Daoy (cell line): ENCODE measurements around the gene FMN1. TPM values are rescaled to one million over a fixed set of nuclear protein-coding genes. Genes with fewer than 3 reads are reported as not detected.
A peak's percentile ranks its signal among the peaks of the same experiment; 100 is the strongest.
"Not testable (repeated sequence)": the region's sequence is repeated elsewhere in the genome, so short reads cannot be mapped to it uniquely, and the experiment has no call there.

Source experiments
- DNase-seq: peaks from one replicate; pipeline ENCODE4 v3.0.0-alpha.2; 2015; ENCODE audit warnings: low read depth
- total RNA-seq: library from RNA; depleted of rRNA; stranded (reverse); fragments of >200 nt; shearing (Covaris generic); gene quantifications from 2 replicates; pipeline ENCODE4 v1.2.3, GENCODE V29; 2014

FMN1 gene
- total RNA-seq, 1 experiment from 2014 or later, result 4.9 TPM

DNA sequence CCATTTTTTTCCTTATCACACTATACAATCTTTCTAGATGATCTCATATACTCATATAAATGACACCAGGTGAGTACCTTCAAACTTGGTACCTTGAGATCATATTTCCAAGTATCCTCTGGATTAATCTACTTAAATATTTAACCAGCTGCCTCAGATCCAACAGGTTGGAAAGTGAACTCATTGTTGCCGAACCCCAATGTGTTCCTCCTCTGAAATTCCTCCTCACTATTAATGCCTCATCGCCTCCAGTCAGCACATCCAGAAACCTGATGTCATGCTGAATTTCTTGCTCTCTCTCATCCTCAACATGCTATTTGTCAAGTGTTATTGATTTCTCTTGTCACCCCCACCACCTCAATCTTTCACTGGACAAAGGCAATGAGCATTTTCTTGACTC, 221.8 kb downstream of the FMN1 start:
- no peak for DNase-seq

DNA sequence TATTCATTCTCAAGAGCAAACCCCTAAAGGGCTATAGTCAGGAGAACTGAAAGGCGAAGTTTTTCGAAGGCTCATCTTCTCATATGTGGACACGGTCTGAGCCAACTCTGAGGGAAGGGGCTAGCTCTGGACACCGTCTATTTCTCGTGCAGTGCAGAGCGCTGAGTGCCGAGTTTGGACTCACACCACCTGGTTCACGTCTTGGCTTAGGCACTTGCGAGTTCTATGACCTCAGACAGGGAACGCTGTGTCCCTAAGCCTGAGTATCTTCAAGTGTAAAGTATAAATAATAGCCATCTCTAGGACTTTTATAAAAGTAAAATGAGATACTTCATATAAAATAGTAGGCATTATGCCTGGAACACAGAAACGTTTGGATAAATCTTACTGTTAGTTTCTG, 223.7 kb downstream of the FMN1 start:
- DNase-seq, result no peak

DNA sequence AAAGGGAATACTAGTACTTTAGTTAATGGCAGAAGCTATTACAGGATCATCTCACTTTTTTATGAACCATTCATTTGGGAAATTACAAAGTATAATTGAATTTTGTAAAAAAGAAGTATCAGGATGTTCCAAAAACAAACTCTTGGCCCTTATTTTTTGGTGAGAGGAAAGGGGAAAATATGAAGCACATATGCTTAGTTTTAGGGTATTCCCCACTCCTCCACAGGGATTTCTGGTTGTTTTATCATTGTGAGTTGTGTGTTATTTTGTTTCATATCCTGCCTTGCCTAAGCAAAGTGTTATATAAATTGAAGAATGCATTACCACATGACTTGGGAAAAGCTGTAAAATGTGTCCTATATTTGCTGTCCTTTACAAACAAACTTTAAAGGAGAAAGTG, 227.0 kb downstream of the FMN1 start:
- DNase-seq, result no peak

DNA sequence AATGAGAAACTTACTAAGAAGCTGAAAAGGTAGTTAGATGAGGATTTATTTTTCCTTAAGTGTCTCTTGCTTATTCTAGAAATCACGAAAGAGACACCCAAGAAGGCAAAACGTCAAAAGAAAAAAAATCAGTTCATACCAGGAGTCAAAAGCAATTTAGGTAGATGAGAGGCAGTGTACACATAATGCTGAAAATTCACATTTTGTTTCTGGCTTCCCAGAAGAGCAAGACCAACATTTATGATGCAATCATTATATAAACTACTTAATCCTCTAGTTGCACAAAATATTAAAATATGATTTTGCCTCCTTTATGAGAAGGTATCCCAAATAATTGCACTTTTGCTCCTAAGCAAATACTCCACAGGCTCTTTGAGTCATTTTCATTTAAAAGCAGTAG, 228.0 kb downstream of the FMN1 start:
- no peak for DNase-seq

DNA sequence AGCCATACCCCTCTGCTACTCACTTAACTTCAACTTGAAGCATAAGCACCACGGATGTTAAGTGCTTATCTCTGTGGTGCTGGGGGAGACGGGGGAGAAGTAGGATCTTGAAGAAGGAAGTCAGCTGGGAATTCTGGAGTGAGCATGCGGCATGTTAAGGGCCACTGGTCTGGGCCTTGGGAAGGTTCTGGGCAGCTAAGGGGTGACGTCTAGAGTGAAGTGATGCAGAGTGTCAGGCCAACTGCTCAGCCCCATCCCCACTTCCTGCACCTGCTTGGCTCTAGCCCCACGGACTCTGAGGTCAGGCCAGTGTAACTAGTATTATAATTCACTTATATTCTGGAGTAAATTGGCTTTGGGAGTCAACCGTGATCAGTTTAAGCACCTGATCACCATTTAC, 228.6 kb downstream of the FMN1 start:
- no peak for DNase-seq

DNA sequence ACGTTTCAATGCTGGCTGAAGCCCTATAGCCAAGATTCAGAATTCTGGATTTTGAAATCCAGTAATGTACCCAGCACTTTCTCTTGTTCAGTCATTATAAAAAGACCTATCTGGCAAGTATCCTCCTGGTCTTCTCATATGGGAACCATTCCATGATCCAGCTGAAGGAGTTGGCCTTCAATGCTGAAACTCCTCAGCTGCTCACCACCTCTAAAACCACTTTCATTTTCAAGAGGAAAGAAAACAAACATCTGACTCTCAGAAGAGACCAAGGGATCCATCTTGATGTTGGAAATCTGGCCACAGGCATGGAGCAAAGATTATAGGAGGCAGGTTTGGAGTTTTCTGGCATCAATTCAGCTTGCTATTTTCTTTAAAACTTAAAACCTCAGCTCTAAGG, 235.4 kb downstream of the FMN1 start:
- peak; percentile 48 for DNase-seq

DNA sequence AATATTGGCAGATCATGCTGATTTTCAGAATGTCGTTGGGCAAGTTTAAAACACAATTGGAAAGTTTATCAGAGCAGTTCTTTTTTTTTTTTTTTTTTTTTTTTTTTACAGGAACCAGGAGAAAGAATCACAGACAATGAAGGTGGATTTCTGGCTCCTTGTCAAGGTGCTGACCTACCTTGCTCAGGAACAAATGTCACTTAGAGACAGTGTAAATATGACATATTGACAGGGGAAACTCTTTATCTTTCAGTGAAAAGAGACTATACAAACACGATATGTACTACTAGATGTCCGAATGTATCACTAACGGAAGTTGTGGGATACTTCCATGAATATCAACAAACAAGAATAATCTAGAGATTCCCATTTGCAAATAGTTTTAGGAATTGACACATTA, 237.3 kb downstream of the FMN1 start:
- no peak for DNase-seq

DNA sequence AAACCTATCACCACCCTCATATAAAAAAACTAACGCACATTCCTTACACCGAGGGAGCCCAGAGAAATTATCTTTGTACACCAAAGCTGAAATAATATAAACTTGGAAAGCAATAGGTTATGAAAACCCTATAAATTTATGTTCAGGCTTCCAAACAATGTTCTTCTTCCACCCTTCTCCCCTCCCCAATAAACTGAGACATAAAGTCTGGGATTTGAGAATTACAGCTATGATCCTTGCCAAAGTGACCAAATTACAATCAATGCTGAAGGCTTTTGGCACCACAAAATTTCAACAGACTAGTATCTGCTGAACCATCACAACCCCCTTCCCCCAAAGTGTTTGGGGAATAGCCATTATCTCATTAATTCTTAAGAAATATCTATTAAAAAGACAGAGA, 237.8 kb downstream of the FMN1 start:
- no peak for DNase-seq

DNA sequence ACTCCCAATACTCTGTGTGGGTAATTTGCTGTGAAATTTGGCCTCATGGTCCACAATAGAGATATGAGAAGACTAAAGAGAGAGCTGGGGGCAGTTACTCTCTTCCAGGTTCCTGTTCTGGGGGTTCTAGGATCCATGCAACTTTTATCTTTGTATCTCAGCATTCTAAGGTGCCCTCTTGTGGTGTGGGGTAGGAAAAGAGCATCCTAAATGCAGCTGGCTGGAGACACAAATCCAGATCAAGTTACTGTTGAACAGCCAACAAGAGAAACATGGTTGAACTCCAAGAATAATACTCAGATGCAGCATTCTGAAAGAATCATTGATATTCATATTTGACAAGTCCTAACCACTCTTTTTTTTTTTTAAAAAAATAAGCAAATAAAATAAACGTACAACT, 238.5 kb downstream of the FMN1 start:
- DNase-seq, result peak; percentile 60

DNA sequence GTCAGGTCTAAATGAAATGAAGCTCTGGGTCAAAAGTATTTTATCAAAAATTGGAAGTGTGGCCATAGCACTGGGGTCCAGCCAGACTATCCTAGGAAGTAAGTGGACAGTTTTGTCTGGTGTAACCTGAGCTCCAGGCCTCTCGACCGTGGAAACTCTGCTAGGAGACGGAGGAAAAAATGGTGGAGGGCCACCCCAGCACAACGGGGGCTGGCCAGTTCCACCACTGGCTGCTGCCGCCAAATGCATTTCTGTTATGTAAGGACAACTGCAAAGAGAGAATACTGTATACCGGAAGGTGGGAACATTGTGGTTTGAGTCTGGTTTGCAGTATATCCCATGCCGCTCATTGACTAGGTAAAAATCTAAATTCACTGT, 241.0 kb downstream of the FMN1 start:
- DNase-seq, result no peak

DNA sequence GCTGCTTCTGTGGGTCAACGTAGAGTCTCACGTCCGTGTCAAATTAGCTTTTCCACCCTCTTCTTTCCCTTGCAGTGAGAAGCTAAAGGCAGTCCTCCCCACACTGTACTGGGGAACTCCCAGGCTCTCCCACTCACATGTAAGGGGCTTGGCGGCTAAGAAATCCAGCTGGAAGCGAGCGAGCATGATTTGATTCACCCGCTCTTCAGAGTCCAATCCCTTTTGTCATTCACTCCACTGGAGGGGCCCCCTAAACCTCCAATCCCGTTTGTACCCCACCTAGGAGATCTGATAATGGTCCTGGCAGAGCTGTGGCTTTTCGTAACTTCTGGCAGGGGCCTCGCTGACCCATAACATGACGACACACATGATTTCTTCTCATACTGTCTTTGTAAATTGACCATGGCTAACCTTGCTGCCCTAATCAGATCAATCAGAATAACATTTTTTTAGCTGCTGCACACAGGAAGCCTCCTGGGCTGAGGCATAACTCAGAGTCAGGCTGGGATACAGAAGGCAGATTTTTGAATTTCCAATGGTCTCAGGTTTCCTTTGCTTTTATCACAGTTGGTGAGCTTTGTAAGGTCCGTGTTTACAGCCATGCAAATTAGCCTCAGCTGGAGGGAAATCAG, 241.5 kb downstream of the FMN1 start:
- DNase-seq, result peak; percentile 10

DNA sequence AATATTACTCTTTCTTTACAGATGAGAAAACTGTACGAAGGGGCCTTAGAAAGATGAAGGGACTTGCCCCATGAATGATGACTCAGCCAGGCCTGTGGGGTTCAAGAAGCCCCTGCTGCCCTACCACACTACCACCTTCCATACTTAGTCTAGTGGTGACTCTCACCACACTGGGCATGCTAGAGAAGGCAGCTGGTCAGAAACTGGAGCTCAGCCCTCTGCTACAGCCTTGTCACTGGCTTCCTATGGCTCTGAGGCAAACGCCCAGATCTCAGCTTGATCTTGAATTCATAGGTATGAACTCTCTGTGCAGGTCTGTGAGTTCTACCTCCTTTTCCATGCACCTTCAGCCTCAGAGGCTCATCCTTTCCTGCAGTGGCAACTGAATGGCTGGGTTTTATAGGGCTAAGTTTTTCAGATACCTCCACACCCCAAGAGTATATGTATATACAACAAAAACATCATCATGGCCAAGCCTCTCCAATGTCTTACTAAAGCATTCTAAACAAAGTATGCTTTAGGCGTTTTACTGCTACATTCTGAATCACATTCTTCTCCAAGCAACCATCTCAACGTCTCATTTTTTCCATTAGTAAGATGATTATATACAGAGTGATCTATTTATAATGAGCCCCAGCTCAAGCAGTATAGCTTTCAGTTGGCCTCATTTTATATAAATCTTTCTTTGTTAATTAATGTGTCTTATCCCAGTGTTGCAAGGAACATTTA, 242.6 kb downstream of the FMN1 start:
- no peak for DNase-seq

DNA sequence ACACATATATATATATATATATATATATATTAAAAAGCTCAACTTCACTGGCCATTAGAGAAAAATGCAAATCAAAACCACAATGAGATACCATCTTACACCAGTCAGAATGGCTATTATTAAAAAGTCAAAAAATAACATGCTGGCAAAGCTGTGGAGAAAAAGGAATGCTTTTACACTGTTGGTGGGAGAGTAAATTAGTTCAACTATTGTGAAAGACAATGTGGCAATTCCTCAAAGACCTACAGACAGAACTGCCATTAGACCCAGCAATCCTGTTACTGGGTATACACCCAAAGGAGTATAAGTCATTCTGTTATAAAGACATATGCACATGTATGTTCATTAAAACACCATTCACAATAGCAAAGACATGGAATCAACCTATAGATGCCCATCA, 244.5 kb downstream of the FMN1 start:
- DNase-seq, result not testable (repeated sequence)

DNA sequence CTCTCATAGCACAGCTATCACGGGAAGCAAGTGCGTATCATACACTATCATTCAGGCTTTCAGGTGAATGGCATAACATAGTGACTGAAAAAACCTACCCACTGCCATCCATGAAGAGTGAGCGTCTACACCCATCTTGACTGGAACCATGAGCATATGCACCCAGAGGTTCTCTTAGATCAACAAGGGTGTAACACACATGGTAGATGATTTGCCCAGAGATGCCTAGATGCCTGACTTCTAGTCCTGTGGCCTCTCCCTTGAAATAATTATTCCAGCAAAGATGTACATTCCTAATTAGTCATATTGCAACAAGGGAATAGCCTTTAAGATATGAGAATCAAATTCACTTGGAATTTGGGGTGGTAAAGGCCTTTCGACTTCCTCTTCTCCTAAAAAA, 248.3 kb downstream of the FMN1 start:
- DNase-seq, result no peak

DNA sequence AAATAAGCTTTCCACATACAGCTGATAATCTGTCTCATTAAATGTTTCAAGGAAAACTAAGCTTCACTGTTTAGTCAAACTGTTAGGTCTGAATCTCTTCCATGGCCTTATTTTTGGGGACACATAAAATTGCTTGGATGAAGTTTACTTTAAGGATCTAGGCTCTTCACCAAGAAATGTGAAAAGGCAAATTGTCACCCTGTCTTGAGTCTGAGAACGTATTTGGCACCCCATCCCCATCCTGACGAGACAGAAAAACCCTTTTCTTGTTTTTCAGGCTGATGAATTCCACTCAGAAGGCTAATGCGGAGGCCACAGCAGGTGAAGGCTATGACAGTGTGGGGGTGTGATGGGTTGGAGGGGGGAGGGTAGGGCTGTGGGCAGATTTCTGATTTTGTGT, 250.1 kb downstream of the FMN1 start:
- no peak for DNase-seq

DNA sequence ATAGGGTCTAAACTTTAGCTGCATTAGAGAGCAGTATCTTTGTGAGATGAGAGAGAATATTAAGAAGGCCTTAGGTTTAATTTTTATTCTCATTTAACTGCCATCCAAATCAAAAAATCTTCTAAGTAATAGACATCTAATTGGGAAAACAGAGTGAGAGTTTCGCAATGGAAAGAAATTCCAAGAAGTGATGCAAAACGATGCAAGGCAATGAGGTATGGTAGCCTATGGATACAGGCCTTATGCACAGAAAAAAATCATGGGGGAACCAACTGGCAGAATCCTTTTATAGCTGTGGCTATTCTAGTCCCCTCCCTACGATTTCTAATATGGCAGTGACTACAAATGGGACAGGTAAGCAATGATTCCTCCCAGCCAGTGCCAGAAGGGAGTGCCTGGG, 250.8 kb downstream of the FMN1 start:
- no peak for DNase-seq

DNA sequence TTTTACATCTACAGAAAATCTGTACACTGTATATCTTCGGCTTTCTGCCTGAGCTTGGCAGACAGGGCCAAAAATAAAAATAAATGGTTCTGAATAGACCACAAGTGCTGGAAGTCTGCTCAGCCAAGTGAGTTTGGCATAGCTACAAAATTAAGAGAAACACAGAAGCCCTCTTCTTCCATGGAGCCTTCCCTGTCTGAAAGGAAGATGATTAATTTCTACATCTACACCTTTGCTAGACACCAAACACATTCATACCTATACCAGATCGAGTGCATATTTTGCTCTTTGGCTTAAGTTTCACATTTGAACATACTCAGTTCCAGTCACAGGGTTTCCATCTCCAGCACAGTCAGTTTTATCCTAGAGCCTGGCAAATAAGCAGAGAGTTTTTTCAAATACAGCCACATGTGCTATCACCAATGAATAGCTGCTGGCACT, 252.1 kb downstream of the FMN1 start:
- DNase-seq, result no peak

DNA sequence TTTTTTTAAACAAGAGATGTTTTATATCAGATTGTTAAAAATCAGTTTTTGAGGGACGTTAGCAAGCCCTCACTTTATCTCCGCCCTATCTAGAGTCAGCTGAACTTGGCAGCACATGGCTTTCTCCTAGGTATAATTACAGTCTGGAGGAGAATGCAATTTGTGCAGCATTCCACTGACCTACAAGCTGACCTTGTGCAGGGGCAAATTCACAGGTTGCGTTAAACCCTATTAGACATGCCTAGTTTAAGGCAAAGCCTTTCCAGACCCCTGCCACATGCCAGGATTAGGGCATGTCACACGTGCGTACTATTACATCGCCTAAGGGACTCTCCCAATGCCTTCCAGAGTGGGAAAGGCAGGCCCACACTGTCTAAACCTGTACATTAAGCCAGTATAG, 252.7 kb downstream of the FMN1 start:
- no peak for DNase-seq

DNA sequence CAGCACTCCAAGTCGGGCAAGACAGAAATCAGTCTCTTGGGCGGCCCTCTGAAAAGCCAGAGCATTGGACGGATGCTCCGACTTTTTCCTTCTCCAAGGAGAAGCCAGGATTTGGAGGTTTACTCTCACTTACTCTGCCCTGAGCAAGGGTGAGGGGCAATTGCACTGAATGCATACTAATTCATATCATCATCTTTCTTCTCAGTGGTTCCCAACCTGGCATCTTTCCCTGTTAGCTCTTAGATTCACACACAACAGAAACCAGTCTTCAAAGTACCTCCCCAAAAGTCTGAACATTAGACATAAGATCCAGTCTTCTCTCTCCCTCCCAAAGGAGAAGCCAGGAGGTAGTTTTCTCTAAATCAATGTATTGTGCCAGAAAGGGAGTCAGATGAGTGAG, 257.5 kb downstream of the FMN1 start:
- DNase-seq, result no peak

DNA sequence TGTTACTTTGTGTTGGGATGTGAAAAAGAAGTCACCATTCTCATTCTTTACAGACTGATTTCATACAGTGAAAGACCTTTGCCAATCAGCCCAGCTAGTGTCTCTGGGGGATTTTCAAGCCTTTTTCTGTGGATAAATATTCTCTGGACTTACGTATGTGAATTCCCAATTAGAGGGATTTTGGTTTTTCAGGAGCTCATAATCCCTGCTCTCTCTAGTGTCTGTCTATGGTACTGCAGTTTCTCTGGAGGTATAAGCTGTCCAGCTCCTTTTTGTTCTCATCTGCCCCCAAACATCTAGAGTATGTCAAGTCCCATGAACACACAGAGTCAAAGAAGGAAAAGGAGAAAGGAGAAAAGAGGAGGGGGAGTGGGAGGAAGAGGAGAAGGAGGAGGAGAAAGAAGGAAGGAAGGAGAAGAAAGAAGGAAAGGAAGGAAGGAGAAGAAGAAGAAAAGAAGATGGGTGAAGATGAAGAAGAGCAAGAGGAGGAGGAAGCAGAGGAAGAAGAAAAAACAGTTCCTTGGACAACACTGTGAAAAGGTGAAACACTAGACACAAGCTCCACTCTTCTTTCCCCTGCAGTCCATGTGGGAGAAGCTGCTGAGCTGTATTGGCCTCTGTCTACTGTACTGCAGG, 258.1 kb downstream of the FMN1 start:
- DNase-seq, result peak; percentile 18

DNA sequence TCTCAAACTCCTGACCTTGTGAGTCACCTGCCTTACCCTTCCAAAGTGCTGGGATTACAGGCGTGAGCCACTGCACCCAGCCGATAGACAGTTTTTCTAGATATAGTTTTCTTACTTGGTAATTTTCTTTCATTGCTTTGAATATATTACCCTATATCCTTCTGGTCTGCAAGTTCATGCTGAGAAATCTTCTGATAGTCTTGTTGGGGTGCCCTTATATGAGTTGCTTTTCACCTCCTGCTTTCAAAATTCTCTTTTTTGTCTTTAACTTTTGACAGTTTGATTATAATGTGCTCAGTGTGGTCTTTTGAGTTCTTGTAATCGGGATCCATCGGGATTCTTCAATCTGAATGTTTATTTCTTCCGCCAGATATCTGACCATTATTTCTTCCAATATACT, 259.4 kb downstream of the FMN1 start:
- DNase-seq, result no peak

DNA sequence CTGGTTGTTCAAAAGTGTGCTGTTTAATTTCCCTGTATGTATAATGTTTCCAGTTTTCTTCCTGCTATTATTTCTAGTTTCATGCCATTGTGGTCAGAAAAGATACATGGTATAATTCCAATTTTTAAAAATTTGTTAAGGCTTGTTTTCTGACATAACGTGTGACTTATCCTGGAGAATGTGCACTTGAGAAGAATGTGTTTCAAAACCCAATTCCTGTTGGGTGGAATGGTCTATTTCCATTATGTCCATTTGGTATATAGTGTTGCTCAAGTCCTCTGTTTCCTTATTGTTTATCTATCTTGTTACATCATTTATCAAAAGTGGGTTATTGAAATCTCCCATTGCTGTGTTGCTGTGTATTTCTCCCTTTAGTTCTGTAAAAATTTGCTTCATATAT, 261.3 kb downstream of the FMN1 start:
- no peak for DNase-seq

DNA sequence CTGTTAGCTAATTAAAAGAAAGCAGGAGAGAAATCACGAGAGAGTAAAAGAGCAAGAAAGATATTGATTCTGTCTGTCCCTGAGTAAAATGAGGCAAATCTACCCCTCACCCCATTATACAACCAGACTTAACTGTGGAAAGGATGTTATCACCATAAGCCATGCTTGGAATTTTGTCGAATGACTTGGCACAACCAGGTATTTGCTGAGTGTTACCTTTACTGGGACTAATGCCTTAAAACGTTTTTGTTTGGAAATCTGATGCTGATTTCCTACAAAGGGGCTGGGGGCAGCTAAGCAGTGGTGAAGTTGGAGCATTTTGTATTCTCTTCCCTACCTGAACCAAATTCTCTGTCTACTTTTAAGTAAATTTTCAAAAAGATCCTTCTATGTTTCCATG, 265.6 kb downstream of the FMN1 start:
- no peak for DNase-seq
